CD4-positive, alpha-beta T cell treated with Interleukin-6 at 100 ng/mL for 8 hours (primary cell): Measurements from ENCODE around the gene MAMLD1.
"Not testable (repeated sequence)": the region's sequence is repeated elsewhere in the genome, so short reads cannot be mapped to it uniquely, and the experiment has no call there.

Source experiments
- DNase-seq: peaks from one replicate; pipeline ENCODE4 v3.0.0-alpha.2; 2020; ENCODE audit warnings: mixed read lengths, low spot score

The MAMLD1 gene

GRCh38 chrX:150362599-150363481 lies at the start of gene MAMLD1:
TSS of gene MAMLD1 (plus strand) at chrX:150363317. CDS start at chrX:150445517, 82,200 bp downstream.
- DNase-seq: peak; percentile 49

DNA sequence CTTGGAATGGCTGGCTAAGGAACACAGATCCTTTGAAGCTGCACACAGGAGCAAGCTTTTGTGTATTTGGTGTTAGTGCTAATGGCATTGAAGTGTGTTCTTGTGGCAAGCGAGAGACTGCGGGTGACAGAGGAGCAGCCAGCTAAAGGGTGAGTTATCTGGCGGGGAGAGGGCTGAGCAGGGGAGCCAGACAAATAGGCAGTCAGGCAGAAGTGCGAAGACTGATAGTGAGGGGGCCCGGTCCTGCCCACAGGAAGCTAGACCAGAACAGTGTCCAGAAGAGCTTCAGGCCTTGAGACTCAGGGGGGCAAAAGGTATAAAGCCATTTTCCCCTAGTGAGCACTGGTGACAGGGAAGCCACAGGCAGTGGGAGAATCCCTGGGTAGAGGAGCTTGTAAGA lies 49.6 kb upstream of the MAMLD1 start:
- no peak for DNase-seq

DNA sequence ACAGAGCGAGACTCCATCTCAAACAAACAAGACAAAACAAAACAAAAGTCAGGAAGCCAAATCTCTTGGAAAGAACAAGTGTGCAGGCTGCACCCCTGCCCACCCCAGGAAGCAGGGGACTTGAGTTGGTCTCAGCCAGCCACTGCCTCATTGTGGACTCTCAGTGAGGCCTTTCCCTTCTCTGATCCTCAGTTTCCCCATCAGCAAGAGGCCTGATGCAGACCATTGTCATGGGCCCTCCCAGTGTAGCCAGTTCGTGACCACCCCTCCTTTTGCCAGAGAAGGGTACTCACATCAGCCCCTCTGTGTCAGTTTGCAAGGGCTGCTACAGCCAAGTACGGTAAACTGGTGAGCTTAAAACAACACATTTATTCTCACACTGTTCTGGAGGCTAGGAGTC lies 48.9 kb upstream of the MAMLD1 start:
- DNase-seq: no peak

- no peak for DNase-seq
Observed at GRCh38 chrX:150316564-150316963, 46.6 kb upstream of the MAMLD1 start.

DNA sequence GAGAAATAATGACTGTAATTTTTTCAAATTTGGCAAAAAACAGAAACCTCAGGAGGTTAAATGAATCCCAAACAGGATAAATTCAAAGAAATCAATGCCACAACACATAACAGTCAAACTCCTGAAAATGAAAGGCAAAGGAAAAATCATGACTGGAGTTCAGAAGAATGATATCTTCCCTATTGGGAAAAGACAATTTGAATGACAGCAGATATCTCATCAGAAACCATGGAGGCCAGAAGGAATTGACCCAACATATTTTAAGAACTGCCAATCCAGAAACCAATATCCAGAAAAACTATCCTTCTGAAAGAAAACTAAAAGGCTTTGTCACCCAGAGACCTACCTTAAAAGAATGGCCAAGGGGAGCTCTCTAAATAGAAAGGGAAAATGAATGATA lies 40.1 kb upstream of the MAMLD1 start:
- DNase-seq: no peak

DNA sequence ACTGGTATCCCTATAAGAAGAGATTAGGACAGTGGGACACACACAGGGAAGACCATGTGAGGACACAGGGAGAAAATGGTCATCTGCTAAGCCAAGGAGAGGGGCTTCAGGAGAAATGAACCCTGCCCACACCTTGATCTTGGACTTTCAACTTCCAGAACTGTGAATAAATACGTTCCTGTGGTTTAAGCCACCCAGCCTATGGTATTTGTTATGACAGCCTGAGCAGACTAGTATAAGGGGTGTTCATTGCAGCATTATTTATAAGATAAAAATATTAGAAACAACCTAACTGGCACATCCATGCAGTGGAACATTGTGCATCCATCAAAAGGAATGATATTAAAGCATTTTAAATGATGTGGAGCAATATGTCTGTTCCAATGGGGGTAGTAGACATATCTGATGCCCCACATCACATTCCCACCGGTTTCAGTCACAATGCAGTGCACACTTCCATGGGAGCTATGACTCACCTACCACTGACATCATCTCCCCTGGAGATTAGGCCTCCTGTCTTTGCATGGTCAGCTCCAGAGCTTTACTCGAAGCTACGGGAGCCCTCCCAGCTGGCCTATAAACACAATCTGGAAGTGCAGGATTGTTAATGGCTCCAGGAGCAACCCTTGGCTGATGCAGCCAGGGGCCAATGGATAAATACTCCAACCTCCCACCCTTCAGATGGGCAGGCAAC lies 38.9 kb upstream of the MAMLD1 start:
- no peak for DNase-seq

GRCh38 chrX:150324919-150325318 lies 38.2 kb upstream of the MAMLD1 start:
- DNase-seq: no peak

GRCh38 chrX:150326541-150327247 lies 36.4 kb upstream of the MAMLD1 start:
- DNase-seq: no peak

- DNase-seq: no peak
Observed at GRCh38 chrX:150329282-150329681, 33.8 kb upstream of the MAMLD1 start.

GRCh38 chrX:150329868-150330267 lies 33.2 kb upstream of the MAMLD1 start:
- no peak for DNase-seq

DNA sequence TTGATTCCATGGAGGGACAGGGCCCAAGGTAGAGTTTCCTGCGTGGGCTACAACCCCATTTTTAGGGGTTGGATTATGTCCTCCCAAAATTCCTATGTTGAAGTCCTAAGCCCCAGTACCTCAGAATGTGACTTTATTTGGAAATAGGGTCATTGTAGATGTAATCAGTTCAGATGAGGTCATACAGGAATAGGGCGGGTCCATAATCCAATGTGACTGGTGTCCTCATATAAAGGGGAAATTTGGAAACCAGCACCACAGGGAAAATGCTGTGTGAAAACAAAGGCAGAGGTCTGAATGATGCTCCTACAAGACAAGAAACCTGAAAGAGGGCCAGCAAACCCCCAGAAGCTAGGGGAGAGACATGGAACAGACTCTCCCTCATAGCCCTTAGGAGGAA lies 31.1 kb upstream of the MAMLD1 start:
- no peak for DNase-seq

- DNase-seq: no peak
Observed at GRCh38 chrX:150334100-150334499, 29.0 kb upstream of the MAMLD1 start.

DNA sequence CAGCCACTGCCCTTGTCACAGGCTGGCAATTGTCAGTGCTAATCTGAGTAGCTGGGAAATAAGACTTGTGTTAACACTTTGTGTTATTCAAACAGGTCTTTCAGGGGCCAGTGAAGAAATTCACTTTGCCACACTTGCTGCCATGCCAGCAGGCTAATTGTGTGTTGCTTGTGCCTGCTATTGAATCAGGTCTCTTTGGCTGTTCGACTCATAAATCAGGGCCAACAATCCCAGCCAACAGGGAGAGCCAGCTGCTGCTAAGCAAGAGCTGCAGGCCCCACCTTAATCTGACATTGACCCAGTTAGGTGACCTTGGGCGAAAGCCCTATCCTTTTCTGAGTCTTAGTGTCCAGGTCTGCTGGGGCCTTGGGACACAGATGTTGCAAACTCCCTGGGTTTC lies 28.1 kb upstream of the MAMLD1 start:
- no peak for DNase-seq

DNA sequence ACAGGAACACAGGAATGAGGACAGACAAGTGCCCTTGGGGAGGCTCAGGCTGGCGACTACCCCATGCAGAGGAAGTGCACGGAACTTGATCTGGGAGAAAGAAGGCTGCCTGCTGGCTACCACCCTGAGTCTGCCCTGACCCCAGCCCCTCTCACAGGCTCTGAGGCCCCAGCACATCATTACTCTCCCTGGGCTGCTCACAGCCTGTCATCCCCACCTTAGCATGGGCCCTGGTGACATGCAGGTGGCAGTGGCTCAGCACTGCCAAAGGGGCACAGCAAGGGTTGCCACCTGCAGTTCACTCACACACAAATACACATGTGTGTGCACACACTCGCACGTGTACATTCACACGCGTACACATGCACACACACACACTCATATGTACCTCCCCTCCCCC lies 26.1 kb upstream of the MAMLD1 start:
- DNase-seq: no peak

- DNase-seq: no peak
Observed at GRCh38 chrX:150337536-150337935, 25.6 kb upstream of the MAMLD1 start.

- no peak for DNase-seq
Observed at GRCh38 chrX:150338615-150339014, 24.5 kb upstream of the MAMLD1 start.

DNA sequence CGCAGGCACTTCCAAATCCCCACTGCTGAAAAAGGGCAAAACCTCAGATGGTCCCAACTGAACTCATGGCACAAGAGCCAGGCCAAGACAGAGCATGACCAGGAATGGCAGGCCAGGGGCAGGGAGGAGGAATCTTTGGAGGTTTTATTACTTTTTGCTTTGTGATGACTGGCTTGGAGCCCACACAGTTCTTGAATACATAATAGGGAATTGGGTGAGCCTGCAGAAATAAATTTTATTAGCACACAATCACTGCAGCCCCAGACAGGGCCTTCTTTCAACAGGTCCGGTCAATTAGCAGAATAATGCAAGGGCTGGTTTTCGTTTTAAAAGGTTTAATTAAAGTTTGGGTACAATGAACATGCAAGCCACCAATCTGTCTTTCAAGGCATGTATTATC lies 23.4 kb upstream of the MAMLD1 start:
- DNase-seq: no peak

- DNase-seq: not testable (repeated sequence)
Observed at GRCh38 chrX:150340326-150340725, 22.8 kb upstream of the MAMLD1 start.

- DNase-seq: no peak
Observed at GRCh38 chrX:150347471-150347870, 15.6 kb upstream of the MAMLD1 start.

DNA sequence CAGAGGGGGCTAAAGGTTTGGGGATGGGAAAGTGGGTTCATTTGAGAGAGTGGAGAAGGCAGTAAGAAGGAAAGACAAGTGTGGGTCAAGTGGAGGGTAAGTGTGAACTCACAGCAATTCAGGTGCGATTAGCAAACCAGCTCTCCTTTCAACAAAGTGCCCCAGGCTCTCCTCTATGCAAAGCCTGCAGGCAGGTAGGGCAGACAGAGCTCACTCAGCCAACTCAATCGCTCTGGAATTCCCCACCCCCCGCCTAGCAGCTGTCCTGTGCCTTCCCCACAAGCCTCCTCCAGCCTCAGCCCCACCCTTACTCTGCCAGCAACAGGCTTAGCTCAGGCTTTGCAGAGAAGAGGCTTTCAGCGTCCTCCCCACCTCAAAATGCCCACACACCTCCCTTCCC lies 14.8 kb upstream of the MAMLD1 start:
- no peak for DNase-seq

DNA sequence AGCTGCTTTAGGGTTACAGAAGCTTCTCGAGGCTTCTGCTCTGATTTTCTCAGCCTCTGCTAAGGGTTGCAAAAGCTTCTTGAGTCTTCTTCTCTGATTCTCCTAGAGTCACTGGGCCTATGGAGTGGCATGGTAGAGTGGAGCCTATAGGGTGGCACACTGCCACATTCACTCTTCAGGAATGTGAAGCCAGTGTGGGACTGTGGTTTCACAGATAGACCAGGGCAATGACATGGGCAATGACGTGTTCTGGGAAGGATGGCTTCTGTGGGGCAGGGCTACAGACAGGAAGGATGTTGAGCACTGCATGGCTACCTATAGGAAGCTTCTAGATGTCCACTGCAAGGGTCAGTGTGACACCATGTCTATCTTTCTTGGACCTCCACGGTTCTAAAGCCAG lies 11.0 kb upstream of the MAMLD1 start:
- no peak for DNase-seq

DNA sequence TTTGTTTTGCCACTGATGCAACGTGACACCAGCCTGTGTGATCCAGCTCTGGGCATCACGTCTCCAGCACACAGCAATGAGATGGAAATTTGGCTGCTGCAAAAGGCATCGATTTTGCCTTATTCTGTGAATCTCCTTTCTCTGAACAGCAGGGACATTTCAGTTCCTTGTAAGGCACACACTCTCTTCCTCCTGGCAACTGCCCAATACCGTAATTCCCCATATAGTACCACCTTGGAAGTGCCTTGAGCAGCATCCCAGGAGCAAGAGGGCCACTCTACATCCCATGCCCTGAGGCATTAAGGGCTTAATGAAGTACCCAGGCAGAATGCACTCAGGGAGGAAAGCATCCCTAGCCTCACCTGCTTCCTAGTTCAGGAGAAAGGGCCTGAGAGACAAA lies 10.5 kb upstream of the MAMLD1 start:
- no peak for DNase-seq

DNA sequence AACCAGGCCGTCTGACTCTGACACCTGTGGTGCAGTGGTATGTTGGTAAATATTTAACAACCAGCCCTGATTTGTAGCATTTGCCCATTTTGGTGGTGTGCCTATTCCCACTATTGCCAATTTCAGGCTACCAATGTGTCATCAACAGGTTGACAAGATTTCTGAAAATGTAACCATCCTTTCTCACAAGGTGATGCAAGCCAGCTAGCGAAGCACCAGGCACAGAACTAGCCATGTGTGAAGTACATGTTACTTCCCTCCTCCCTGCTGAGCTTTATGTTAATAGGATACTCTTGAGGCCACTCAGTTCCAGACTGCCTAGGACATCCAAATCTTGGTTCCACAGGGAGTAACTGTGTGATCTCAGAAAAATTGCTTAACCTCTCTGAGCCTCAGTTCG lies 7.2 kb upstream of the MAMLD1 start:
- no peak for DNase-seq
